SK-N-SH (cell line): ENCODE data around the gene PODN. TPM values are rescaled to one million over a fixed set of nuclear protein-coding genes. Genes with fewer than 3 reads are reported as not detected.

Experiments
- CTCF ChIA-PET: fragments of 300-600, 350-600 bp; formaldehyde crosslinking; extraction: SDS; loops from one replicate; lab custom pipeline; 2021; lab: Yijun Ruan, JAX
- POLR2A ChIA-PET: fragments of 350-600 bp; sonication (Branson Sonifier 250); formaldehyde crosslinking; extraction: SDS; loops from one replicate; lab custom pipeline; 2020; ENCODE audit warnings: antibody characterized with exemption, inconsistent platforms; lab: Yijun Ruan, JAX
- DNase-seq: peaks from one replicate; pipeline ENCODE4 v3.0.0; 2012
- H2AFZ ChIP-seq: fragments of 200-600 bp; sonication (generic); 2 replicates; pipeline ENCODE4 v1.8.1; 2016; ENCODE audit warnings: antibody characterized with exemption, mild to moderate bottlenecking, low read depth
- H3F3A ChIP-seq: fragments of 200-600 bp; sonication (generic); replicated peaks from 2 replicates; pipeline ENCODE3; 2016; ENCODE audit warnings: antibody characterized with exemption, mild to moderate bottlenecking; ENCODE audit not compliant: insufficient read depth
- H3K27ac ChIP-seq, 2 experiments: fragments of 200-500 bp in 1 of 2; fragments of 200-600 bp in 1 of 2; sonication (Bioruptor generic) in 1 of 2; sonication (generic), shearing (Covaris generic) in 1 of 2; 2 replicates each; pipeline versions ENCODE4 v1.5.1 to v1.6.1; 2014 to 2016; ENCODE audit warnings: low read depth in 2 of 2, inconsistent platforms in 1 of 2, low read length in 1 of 2, mild to moderate bottlenecking in 1 of 2, mixed read lengths in 1 of 2
- H3K27me3 ChIP-seq: fragments of 200-600 bp; sonication (generic), shearing (Covaris generic); 2 replicates; pipeline ENCODE4 v1.6.1; 2016; ENCODE audit warnings: mixed run types; ENCODE audit not compliant: insufficient read depth
- H3K36me3 ChIP-seq, 2 experiments: fragments of 200-500 bp in 1 of 2; fragments of 200-600 bp in 1 of 2; sonication (Bioruptor generic) in 1 of 2; sonication (generic) in 1 of 2; replicated peaks in 1 of 2; 2 replicates each; pipeline versions ENCODE3 to v1.5.1; 2014 to 2016; ENCODE audit warnings: low read length in 1 of 2, mild to moderate bottlenecking in 1 of 2; ENCODE audit not compliant: insufficient read depth in 2 of 2, control insufficient read depth in 1 of 2
- H3K4me1 ChIP-seq, 2 experiments: fragments of 200-500 bp in 1 of 2; fragments of 200-600 bp in 1 of 2; sonication (Bioruptor generic) in 1 of 2; sonication (generic), shearing (Covaris generic) in 1 of 2; 2 replicates each; pipeline versions ENCODE4 v1.5.1 to v1.6.1; 2014 to 2016; ENCODE audit warnings: low read depth in 1 of 2, low read length in 1 of 2, mixed run types in 1 of 2; ENCODE audit not compliant: insufficient read depth in 2 of 2, control insufficient read depth in 1 of 2
- H3K4me2 ChIP-seq: fragments of 200-600 bp; sonication (generic), shearing (Covaris generic); 2 replicates; pipeline ENCODE4 v1.6.1; 2017; ENCODE audit warnings: mixed run types
- H3K4me3 ChIP-seq, 2 experiments: fragments of 200-500 bp in 1 of 2; fragments of 200-600 bp in 1 of 2; sonication (Bioruptor generic) in 1 of 2; sonication (generic), shearing (Covaris generic) in 1 of 2; 2 replicates each; pipeline versions ENCODE4 v1.5.1 to v1.8.1; 2014 to 2016; ENCODE audit warnings: low read depth in 2 of 2, inconsistent platforms in 1 of 2, low read length in 1 of 2, mild to moderate bottlenecking in 1 of 2, mixed read lengths in 1 of 2, moderate library complexity in 1 of 2
- H3K79me2 ChIP-seq: fragments of 200-600 bp; sonication (generic); 2 replicates; pipeline ENCODE4 v1.8.1; 2017; ENCODE audit warnings: mild to moderate bottlenecking; ENCODE audit not compliant: insufficient read depth
- H3K9ac ChIP-seq: fragments of 200-600 bp; sonication (generic); 2 replicates; pipeline ENCODE4 v1.6.1; 2017; ENCODE audit warnings: mixed run types
- H3K9me2 ChIP-seq: fragments of 200-600 bp; sonication (generic); 2 replicates; pipeline ENCODE4 v1.6.1; 2017; ENCODE audit warnings: mixed run types
- H3K9me3 ChIP-seq: fragments of 200-600 bp; sonication (generic); 2 replicates; pipeline ENCODE4 v1.6.1; 2017; ENCODE audit warnings: mixed run types, mild to moderate bottlenecking, moderate library complexity
- H4K20me1 ChIP-seq: fragments of 200-600 bp; sonication (generic); 2 replicates; pipeline ENCODE4 v1.6.1; 2017; ENCODE audit warnings: mild to moderate bottlenecking, mixed run types; ENCODE audit not compliant: insufficient read depth
- ELF1 ChIP-seq: IDR thresholded peaks from 2 replicates; pipeline ENCODE4 v1.4.0; 2012
- EP300 ChIP-seq, 2 experiments: IDR thresholded peaks; 2 replicates each; pipeline versions ENCODE4 v1.4.0 to v1.6.1; 2012; ENCODE audit warnings: borderline replicate concordance in 1 of 2, low read depth in 1 of 2, low read length in 1 of 2
- GABPA ChIP-seq: IDR thresholded peaks from 2 replicates; pipeline ENCODE4 v1.4.0; 2012; ENCODE audit warnings: low read depth, mild to moderate bottlenecking
- MEF2A ChIP-seq: IDR thresholded peaks from 2 replicates; pipeline ENCODE4 v1.4.0; 2012; ENCODE audit warnings: low read depth, borderline replicate concordance
- MXI1 ChIP-seq: IDR thresholded peaks from 2 replicates; pipeline ENCODE4 v1.6.1; 2012; ENCODE audit warnings: mild to moderate bottlenecking, low read depth, low read length, improper control_type of control experiment
- NFIC ChIP-seq: IDR thresholded peaks from 2 replicates; pipeline ENCODE4 v1.4.0; 2012; ENCODE audit warnings: borderline replicate concordance
- RCOR1 ChIP-seq: fragments of 150-350 bp; IDR thresholded peaks from 2 replicates; pipeline ENCODE4 v1.6.1; 2017; ENCODE audit warnings: antibody characterized with exemption, low read length
- RXRA ChIP-seq: IDR thresholded peaks from 2 replicates; pipeline ENCODE4 v1.4.0; 2012; ENCODE audit warnings: low read depth, mild to moderate bottlenecking, borderline replicate concordance
- SIN3A ChIP-seq: IDR thresholded peaks from 2 replicates; pipeline ENCODE4 v1.6.1; 2012; ENCODE audit warnings: low read depth, mild to moderate bottlenecking, low read length, moderate library complexity, borderline replicate concordance
- SMC3 ChIP-seq: IDR thresholded peaks from 2 replicates; pipeline ENCODE4 v1.6.1; 2012; ENCODE audit warnings: low read depth, low read length, improper control_type of control experiment
- TCF12 ChIP-seq: IDR thresholded peaks from 2 replicates; pipeline ENCODE4 v1.4.0; 2012
- TEAD4 ChIP-seq: IDR thresholded peaks from 2 replicates; pipeline ENCODE4 v1.4.0; 2012; ENCODE audit warnings: mild to moderate bottlenecking, borderline replicate concordance; ENCODE audit not compliant: insufficient read depth
- WGBS: methylation state at CpG from one replicate; pipeline ENCODE4 v1.1.6; 2017; ENCODE audit warnings: low lambda C conversion rate; 5-methylcytosine and 5-hydroxymethylcytosine counted together
- polyA plus RNA-seq, 3 experiments: library from polyadenylated mRNA; depleted of rRNA; stranded (reverse); fragments of >200 nt; gene quantifications; 2 replicates each; pipeline ENCODE4 v1.2.3, GENCODE V29; 2012
- TF ChIP-seq, protein P1 (sequence below): fragments of 150-350 bp; IDR thresholded peaks from 2 replicates; pipeline ENCODE4 v1.6.1; 2016; ENCODE audit warnings: mild to moderate bottlenecking, low read depth, low read length
- TF ChIP-seq, protein P2 (sequence below): fragments of 200-600 bp; sonication (generic); IDR thresholded peaks from 2 replicates; pipeline ENCODE4 v1.6.1; 2017; ENCODE audit warnings: antibody characterized with exemption, mild to moderate bottlenecking, moderate library complexity
- TF ChIP-seq, protein P3 (sequence below): IDR thresholded peaks from 2 replicates; pipeline ENCODE4; 2012
- TF ChIP-seq, protein P4 (sequence below): IDR thresholded peaks from 2 replicates; pipeline ENCODE4 v1.6.1; 2012; ENCODE audit warnings: mild to moderate bottlenecking, low read depth, low read length, moderate library complexity

Gene PODN
- polyA plus RNA-seq, 1 of the 3 experiments (the other 2 are of a cell fraction): 2.0 TPM

DNA sequence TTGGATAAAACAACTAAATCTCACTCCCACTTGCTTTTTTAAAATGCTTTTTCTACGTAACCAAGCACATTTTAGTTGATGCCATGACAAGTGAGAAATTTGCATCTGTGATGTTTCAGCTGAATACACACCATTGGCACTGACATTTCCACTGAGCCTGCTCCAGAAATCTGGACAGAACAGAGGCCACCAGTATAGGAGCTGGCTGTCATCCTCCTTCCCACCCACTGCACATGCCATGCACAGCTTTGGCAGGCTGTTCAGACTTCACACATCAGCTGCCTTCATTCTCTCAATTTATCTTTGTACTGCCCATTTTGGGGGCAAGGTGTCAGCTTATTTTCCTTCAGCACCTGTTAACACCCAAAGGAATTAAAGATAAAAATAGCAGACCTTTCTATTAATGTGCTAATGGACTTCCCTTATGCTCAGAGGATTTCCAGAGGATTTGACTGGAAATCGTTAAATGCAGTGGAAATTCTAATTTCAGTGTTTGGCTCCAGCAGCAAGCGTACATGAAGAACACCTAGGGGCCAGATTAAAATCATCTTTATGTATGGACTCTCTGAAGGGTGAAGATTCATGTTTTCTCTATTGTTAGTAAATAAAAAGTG, 12.9 kb upstream of the PODN start:
- no peak for DNase-seq
- Histone ChIP-seq H3K27me3 (no peaks in the 10 kb centered on the region), H3F3A (peaks cover 23% of the 10 kb centered on the region), H3K9ac (no peak overlapping the region), H4K20me1 (no peaks in the 10 kb centered on the region), H3K27ac (peak overlapping the region; percentile 30 to 80; a peak in 2 of 4 replicates), H3K4me1 (peaks cover 28 to 44% of the 10 kb centered on the region in 2 experiments)
- POLR2A ChIA-PET: no interaction called here
- CTCF ChIA-PET: interaction anchor here (1.2 to 1.3 kb wide), 2 partner anchors 14 to 137 kb away, joined by 4 read pairs; no protein-coding TSS in a partner anchor
- TF ChIP-seq MEF2A (no peak), EP300 (IDR thresholded peaks at IDR 0.05; ENCODE audit: borderline replicate concordance in 1 of 2, low read depth in 1 of 2, low read length in 1 of 2) (peak in 1 of 2 experiments; percentile 37; a peak in 1 of 4 replicates), TCF12 (peak; percentile 71), SIN3A (0 out of 2 replicates have a peak, but pooled peaks have one; percentile 38), MXI1 (peak; percentile 85; the same call in 1 of the 2 replicates), RXRA (no peak)
- TF ChIP-seq, protein P1, sequence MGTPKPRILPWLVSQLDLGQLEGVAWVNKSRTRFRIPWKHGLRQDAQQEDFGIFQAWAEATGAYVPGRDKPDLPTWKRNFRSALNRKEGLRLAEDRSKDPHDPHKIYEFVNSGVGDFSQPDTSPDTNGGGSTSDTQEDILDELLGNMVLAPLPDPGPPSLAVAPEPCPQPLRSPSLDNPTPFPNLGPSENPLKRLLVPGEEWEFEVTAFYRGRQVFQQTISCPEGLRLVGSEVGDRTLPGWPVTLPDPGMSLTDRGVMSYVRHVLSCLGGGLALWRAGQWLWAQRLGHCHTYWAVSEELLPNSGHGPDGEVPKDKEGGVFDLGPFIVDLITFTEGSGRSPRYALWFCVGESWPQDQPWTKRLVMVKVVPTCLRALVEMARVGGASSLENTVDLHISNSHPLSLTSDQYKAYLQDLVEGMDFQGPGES: no peak
- TF ChIP-seq, protein P2, sequence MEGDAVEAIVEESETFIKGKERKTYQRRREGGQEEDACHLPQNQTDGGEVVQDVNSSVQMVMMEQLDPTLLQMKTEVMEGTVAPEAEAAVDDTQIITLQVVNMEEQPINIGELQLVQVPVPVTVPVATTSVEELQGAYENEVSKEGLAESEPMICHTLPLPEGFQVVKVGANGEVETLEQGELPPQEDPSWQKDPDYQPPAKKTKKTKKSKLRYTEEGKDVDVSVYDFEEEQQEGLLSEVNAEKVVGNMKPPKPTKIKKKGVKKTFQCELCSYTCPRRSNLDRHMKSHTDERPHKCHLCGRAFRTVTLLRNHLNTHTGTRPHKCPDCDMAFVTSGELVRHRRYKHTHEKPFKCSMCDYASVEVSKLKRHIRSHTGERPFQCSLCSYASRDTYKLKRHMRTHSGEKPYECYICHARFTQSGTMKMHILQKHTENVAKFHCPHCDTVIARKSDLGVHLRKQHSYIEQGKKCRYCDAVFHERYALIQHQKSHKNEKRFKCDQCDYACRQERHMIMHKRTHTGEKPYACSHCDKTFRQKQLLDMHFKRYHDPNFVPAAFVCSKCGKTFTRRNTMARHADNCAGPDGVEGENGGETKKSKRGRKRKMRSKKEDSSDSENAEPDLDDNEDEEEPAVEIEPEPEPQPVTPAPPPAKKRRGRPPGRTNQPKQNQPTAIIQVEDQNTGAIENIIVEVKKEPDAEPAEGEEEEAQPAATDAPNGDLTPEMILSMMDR: no peak
- TF ChIP-seq, protein P3, sequence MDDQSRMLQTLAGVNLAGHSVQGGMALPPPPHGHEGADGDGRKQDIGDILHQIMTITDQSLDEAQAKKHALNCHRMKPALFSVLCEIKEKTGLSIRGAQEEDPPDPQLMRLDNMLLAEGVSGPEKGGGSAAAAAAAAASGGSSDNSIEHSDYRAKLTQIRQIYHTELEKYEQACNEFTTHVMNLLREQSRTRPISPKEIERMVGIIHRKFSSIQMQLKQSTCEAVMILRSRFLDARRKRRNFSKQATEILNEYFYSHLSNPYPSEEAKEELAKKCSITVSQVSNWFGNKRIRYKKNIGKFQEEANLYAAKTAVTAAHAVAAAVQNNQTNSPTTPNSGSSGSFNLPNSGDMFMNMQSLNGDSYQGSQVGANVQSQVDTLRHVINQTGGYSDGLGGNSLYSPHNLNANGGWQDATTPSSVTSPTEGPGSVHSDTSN: peak; percentile 53
- TF ChIP-seq, all 33 proteins: peak for 5
- H3K9me2 ChIP-seq: no peaks in the 10 kb centered on the region
- no peak overlapping the region for H2AFZ ChIP-seq
- no peaks in the 10 kb centered on the region for H3K79me2 ChIP-seq
- WGBS: 72% methylated on average over 3 of the region's 3 CpGs
- H3K36me3 ChIP-seq: peaks cover 22 to 25% of the 10 kb centered on the region in 2 experiments
- H3K4me2 ChIP-seq: no peak overlapping the region
- H3K9me3 ChIP-seq: no peaks in the 10 kb centered on the region
- no peak overlapping the region for H3K4me3 ChIP-seq

DNA sequence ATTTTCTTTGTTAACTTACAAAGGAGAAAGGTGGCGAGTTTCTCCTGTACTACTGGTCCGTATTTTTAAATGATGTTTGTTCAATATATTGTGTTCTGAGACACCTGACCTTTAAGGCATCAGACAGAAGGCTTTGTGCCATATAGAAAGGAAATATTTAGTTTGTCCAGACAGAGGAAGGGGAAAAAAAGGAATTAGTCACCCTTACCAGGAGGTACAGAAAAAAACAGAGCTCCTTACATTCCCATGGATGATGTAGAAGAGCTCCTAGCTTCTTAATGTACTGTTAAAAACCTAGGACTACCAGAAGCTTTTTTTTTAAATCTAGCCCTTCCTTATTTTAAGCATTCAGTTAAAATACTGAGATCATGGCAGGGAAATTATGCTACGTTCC, 12.4 kb upstream of the PODN start:
- Histone ChIP-seq H3K9me2 (no peaks in the 10 kb centered on the region), H3K9ac (no peak overlapping the region), H3K9me3 (no peaks in the 10 kb centered on the region), H3F3A (peaks cover 23% of the 10 kb centered on the region), H3K79me2 (no peaks in the 10 kb centered on the region), H3K4me1 (peaks cover 28 to 43% of the 10 kb centered on the region in 2 experiments), H3K4me2 (0 out of 2 replicates have a peak overlapping the region, but pooled peaks have one; percentile 9), H3K27ac (peak overlapping the region; percentile 23 to 30; a peak in 2 of 4 replicates), H3K27me3 (no peaks in the 10 kb centered on the region), H2AFZ (no peak overlapping the region), H3K4me3 (no peak overlapping the region), H3K36me3 (peaks cover 22 to 27% of the 10 kb centered on the region in 2 experiments), H4K20me1 (no peaks in the 10 kb centered on the region)
- ChIA-PET POLR2A (no interaction called here), CTCF (interaction anchor here (1.3 kb wide), 1 partner anchor 136 kb away, joined by 4 read pairs; no protein-coding TSS in a partner anchor)
- TF ChIP-seq SMC3 (no peak), TEAD4 (no peak), ELF1 (no peak), GABPA (no peak), NFIC (no peak), RCOR1 (no peak)
- TF ChIP-seq, protein P4, sequence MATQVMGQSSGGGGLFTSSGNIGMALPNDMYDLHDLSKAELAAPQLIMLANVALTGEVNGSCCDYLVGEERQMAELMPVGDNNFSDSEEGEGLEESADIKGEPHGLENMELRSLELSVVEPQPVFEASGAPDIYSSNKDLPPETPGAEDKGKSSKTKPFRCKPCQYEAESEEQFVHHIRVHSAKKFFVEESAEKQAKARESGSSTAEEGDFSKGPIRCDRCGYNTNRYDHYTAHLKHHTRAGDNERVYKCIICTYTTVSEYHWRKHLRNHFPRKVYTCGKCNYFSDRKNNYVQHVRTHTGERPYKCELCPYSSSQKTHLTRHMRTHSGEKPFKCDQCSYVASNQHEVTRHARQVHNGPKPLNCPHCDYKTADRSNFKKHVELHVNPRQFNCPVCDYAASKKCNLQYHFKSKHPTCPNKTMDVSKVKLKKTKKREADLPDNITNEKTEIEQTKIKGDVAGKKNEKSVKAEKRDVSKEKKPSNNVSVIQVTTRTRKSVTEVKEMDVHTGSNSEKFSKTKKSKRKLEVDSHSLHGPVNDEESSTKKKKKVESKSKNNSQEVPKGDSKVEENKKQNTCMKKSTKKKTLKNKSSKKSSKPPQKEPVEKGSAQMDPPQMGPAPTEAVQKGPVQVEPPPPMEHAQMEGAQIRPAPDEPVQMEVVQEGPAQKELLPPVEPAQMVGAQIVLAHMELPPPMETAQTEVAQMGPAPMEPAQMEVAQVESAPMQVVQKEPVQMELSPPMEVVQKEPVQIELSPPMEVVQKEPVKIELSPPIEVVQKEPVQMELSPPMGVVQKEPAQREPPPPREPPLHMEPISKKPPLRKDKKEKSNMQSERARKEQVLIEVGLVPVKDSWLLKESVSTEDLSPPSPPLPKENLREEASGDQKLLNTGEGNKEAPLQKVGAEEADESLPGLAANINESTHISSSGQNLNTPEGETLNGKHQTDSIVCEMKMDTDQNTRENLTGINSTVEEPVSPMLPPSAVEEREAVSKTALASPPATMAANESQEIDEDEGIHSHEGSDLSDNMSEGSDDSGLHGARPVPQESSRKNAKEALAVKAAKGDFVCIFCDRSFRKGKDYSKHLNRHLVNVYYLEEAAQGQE: no peak
- TF ChIP-seq, protein P1: no peak
- DNase-seq: no peak
- WGBS: 86% methylated on average over 3 of the region's 3 CpGs
